EL (cell line): Measurements from ENCODE around the gene MDM2.
A peak's percentile ranks its signal among the peaks of the same experiment; 100 is the strongest.

Experiments
- DNase-seq: peaks from one replicate; pipeline ENCODE4 v3.0.0-alpha.2; 2016

The MDM2 gene

GRCh38 chr12:68854554-68854953 is 46.6 kb downstream of the MDM2 start:
- no peak for DNase-seq

- no peak for DNase-seq
These were observed 47.1 kb downstream of the MDM2 start for GRCh38 chr12:68855111-68855510.

GRCh38 chr12:68855771-68856170 is 47.8 kb downstream of the MDM2 start:
- DNase-seq = no peak

- DNase-seq = no peak
These were observed 48.5 kb downstream of the MDM2 start for GRCh38 chr12:68856510-68856909.

- DNase-seq = no peak
These were observed 53.9 kb downstream of the MDM2 start for GRCh38 chr12:68861890-68862289.

GRCh38 chr12:68863109-68863770 is 55.3 kb downstream of the MDM2 start:
- DNase-seq = no peak

- DNase-seq = peak; percentile 66
These were observed 56.0 kb downstream of the MDM2 start for GRCh38 chr12:68863886-68864454.

- no peak for DNase-seq
These were observed 56.6 kb downstream of the MDM2 start for GRCh38 chr12:68864604-68865003.

GRCh38 chr12:68865399-68866164 is 57.6 kb downstream of the MDM2 start:
- DNase-seq = peak; percentile 27

- DNase-seq = peak; percentile 25
These were observed 59.0 kb downstream of the MDM2 start for GRCh38 chr12:68866950-68867349.

- no peak for DNase-seq
These were observed 59.6 kb downstream of the MDM2 start for GRCh38 chr12:68867606-68868005.

- no peak for DNase-seq
These were observed 60.2 kb downstream of the MDM2 start for GRCh38 chr12:68868043-68868790.

GRCh38 chr12:68870011-68870410 is 62.0 kb downstream of the MDM2 start:
- DNase-seq = no peak

GRCh38 chr12:68870443-68870842 is 62.5 kb downstream of the MDM2 start:
- no peak for DNase-seq

- DNase-seq = no peak
These were observed 63.4 kb downstream of the MDM2 start for GRCh38 chr12:68871396-68871795.

- DNase-seq = peak; percentile 19
These were observed 63.9 kb downstream of the MDM2 start for GRCh38 chr12:68871921-68872320.

- DNase-seq = no peak
These were observed 65.3 kb downstream of the MDM2 start for GRCh38 chr12:68873316-68873715.

GRCh38 chr12:68876461-68876860 is 68.5 kb downstream of the MDM2 start:
- no peak for DNase-seq

GRCh38 chr12:68877583-68877982 is 69.6 kb downstream of the MDM2 start:
- no peak for DNase-seq

GRCh38 chr12:68878283-68878682 is 70.3 kb downstream of the MDM2 start:
- DNase-seq = no peak

- DNase-seq = no peak
These were observed 70.9 kb downstream of the MDM2 start for GRCh38 chr12:68878846-68879245.

GRCh38 chr12:68880660-68881325 is 72.8 kb downstream of the MDM2 start:
- no peak for DNase-seq
